GM20431 (cell line): ENCODE data around the gene HMX3.

ENCODE experiments used
- in situ Hi-C: fragments of 300-500 bp; cut with MseI, MboI; formaldehyde crosslinking; loops from one replicate; pipeline ENCODE4 v1.15.0; 2020; ENCODE audit warnings: low sequenced_read_pairs; ENCODE audit not compliant: unreplicated experiment

Gene HMX3

GRCh38 chr10:123133541-123134342 is 2.0 kb upstream of the HMX3 start:
- in situ Hi-C loops, result no loop called here

DNA sequence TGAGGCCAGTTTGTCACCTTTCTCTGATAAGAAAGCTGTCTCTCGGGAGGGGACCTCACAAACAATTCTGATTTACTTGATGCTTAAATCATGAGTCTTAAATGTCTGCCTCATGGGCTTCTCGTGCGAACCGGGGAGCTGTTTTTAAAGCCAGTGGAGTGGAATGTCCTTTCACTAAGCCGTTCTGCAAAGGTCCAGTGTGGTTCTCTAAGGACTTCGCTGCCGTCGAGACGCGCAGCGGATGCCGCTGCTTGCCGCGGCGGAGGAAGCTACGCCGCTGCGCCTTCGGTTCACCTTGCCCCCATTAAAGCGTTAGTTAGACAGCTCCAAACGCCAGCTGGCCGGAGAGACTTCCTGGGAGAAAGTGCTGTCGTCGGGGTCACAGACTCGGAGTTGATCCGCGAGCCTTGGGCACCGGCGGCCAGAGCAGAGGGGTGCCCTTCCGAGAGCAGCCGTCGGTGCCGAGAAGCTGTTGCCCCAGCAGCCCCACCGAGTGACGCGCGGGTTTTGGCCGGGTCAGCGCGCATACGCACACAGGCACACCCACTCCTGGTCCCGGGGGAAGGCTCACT is 1.3 kb upstream of the HMX3 start:
- in situ Hi-C loops, result no loop called here

- in situ Hi-C loops, result no loop called here
These were observed 805 bp upstream of the HMX3 start for GRCh38 chr10:123134915-123135414.

- in situ Hi-C loops, result no loop called here
These were observed 543 bp downstream of the HMX3 start for GRCh38 chr10:123136221-123136805.

GRCh38 chr10:123136806-123137642 is 1.3 kb downstream of the HMX3 start:
- in situ Hi-C loops, result no loop called here

GRCh38 chr10:123139165-123139520 is 3.4 kb downstream of the HMX3 start:
- in situ Hi-C loops, result no loop called here

GRCh38 chr10:123139521-123140163 is 3.9 kb downstream of the HMX3 start:
- in situ Hi-C loops, result loop anchor here (10.0 kb wide), 1 partner anchor 415 kb away; no protein-coding TSS in a partner anchor

GRCh38 chr10:123140164-123140982 is 4.6 kb downstream of the HMX3 start:
- in situ Hi-C loops, result loop anchor here (10.0 kb wide), 1 partner anchor 414 kb away; no protein-coding TSS in a partner anchor

GRCh38 chr10:123140983-123141390 is 5.2 kb downstream of the HMX3 start:
- in situ Hi-C loops, result loop anchor here (10.0 kb wide), 1 partner anchor 414 kb away; no protein-coding TSS in a partner anchor

DNA sequence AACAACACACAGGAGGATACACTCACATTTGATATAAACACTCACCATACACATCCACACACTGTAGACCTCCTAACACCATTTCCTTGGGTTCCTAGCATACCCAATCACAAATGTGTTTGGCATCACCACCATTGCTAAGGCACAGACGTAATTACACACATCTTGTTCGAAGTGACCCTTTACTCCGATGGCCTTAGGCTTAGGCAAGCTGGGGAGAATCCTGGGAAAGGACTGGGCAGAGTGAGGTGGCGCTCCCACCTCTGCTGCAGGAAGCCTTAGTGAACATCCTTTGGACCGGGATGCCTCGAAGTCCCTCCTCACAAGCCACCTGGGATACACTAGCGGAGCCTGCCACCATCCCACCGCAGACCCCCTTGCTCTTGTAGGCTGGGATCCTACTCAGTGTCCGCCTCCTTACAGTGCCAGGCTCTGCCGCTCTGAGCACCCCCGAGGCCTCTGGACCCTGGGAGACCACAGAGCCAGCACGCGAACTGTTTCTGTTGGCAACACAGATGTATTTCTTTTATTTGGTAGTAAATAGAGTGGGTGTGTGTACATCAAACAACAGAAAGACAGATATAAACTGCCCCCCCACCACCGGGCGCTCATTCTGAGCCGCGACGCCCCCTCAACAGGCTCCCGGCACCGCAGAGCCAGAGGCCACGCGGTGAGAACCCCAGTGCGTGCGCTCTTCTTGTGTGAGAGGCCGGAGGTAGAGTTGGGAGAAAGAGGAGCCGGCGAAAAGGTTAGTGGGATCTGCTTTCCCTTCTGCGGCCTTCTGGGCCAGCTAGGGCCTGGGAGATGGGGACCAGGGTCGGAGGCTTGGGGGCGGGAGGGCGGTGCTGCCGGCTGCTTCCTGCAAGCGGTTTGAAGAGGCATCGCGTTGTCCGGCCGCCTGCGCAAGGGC is 6.3 kb downstream of the HMX3 start:
- in situ Hi-C loops, result loop anchor here (10.0 kb wide), 1 partner anchor 413 kb away; no protein-coding TSS in a partner anchor

- in situ Hi-C loops, result loop anchor here (10.0 kb wide), 1 partner anchor 412 kb away; no protein-coding TSS in a partner anchor
These were observed 7.0 kb downstream of the HMX3 start for GRCh38 chr10:123142701-123143161.

DNA sequence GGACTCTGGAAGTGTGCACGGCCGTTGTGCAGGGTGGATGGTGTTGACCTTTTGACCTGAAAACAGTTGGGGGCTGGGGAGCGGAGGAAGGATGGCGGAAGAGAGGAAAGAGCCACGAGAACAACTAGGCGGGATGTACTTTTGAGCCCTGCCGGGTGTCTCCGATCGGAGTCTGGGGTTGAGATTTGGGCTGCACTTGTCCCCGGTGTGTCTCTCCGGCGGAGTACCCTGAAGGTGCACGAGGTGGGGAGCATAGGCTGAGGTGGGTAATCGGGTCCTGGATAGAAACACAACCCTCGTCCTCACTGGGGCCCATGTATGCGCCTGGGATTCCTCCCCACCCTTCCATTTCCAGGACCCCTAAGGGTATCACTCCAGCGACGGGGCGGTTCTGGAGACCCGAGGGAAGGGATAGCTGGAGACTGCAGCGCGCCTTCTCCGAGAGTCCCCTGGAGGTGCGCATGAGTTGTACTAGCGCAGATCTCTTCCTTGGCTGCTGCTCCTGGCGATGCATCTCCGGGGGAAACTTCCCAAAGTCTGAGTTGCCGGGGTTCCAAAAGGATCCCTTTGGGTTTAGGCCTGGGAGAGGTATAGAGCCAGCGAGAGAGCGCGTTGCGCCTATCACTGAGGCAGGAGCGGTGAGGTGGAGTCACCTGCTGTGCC is 7.5 kb downstream of the HMX3 start:
- in situ Hi-C loops, result loop anchor here (10.0 kb wide), 1 partner anchor 412 kb away; no protein-coding TSS in a partner anchor

DNA sequence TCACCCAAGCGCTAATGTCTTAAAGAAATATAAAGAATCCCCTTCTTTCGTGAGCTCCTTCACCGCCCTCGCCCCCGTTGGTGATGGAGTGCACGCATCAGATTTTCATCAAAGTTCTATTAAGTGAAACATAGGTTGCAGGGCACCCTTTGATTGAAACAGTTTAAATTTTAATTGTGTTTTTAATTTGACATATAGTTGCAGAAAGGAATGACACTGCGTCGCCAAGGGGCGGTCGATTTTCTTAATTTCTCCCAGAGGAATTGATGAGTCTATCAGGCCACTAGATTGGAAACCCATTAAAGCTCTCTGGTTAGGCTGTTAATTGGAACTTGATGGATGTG is 8.0 kb downstream of the HMX3 start:
- in situ Hi-C loops, result loop anchor here (10.0 kb wide), 1 partner anchor 411 kb away; no protein-coding TSS in a partner anchor

DNA sequence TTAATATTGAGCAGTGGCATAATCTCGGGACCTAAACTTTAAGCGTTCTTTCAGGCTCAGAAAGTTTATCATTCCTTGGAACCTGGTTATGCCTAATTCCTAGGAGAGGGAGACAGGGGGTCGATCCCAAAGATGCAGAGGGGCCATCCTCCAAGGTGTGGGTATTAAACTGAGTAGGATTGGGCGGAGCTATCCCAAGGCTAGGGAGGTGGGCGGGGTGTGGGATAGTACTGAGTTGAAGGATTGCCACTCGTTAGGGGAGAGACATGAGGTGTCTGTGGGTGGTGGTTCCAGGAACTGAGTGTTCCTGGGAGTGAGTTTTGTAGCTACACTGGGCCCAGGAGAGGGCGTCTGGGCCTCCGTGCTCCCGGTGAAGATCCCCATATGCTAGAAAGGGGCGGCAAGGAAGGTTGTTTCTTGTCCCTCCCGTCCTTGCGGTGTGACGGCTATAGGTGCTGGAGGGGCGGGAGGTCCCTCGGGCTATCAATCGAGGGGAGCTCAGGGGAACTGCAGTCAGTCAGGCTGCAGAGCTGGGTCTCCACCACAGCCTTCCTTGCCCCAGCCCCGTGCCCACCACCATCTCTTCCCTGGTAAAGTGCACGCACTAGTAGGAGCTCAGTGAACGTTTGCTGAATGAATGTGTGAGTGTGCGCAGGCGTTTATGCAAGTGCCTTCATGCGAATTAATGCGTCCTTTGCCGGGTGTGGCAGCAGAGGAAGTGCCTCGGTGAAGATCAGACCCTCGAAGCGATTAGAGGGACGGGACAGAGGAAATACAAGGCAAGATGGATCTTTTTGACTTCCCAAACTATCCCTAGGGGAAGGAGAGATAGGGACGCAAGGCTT is 9.1 kb downstream of the HMX3 start:
- in situ Hi-C loops, result loop anchor here (10.0 kb wide), 1 partner anchor 410 kb away; no protein-coding TSS in a partner anchor

DNA sequence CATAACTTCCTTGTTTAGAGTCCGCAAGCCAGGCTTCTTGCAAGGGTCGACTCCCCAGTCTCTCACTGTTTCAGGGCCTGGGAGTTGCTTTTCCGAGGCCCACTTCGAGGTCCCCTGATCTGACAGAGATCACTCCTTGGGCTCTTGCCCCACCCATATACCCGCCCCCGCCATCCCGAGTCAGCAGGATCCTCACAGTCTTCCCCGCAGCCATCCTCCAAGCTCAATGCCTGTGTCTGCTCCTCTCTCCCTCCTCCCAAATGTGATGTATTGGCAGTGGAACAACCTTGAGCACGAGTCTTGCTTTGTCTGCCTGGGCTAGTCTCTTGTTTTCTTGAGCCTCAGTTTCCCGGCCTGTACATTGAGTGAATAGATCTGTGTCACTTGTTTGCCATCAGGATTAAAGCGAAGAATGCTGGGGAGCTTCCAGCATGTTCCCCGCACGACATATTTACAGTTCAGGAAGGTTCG is 9.8 kb downstream of the HMX3 start:
- in situ Hi-C loops, result loop anchor here (10.0 kb wide), 1 partner anchor 409 kb away; no protein-coding TSS in a partner anchor
